Breast epithelium (tissue), 3 donors: ENCODE data around the gene INAFM1.

Experiments
- CTCF ChIP-seq, 3 donors: fragments of 450-650 bp; IDR thresholded peaks; one replicate each; pipeline ENCODE4 v1.5.1; 2016 to 2017; ENCODE audit warnings: antibody characterized with exemption in 3 of 3, mild to moderate bottlenecking in 3 of 3, moderate library complexity in 3 of 3
- POLR2A ChIP-seq: fragments of 450-650 bp; IDR thresholded peaks from one replicate; pipeline ENCODE4 v1.6.1; 2016; ENCODE audit warnings: antibody characterized with exemption, mild to moderate bottlenecking, moderate library complexity
- POLR2AphosphoS5 ChIP-seq, 3 donors: sonication (generic); formaldehyde crosslinking; IDR thresholded peaks; one replicate each; pipeline ENCODE4 v1.6.1; 2017; ENCODE audit warnings: antibody characterized with exemption in 3 of 3

GRCh38 chr19:47322058-47322457, 47.4 kb downstream of the INAFM1 start:
- TF ChIP-seq POLR2AphosphoS5 (IDR thresholded peaks at IDR 0.05) (no peak), POLR2A (no peak), CTCF (IDR thresholded peaks at IDR 0.05) (no peak)
